ENCODE results near the gene SNCAIP. TPM values are rescaled to one million over a fixed set of nuclear protein-coding genes. Genes with fewer than 3 reads are reported as not detected.

Gene SNCAIP
- total RNA-seq, 2 donors from 2014 or later = 2.9 to 3.2 TPM

GRCh38 chr5:122412966-122413365 is 100.9 kb downstream of the SNCAIP start:
- ATAC-seq (no peak), DNase-seq (no peak)
- intact Hi-C loops (cut with DNase I) = loop anchor here (10.0 kb wide), 2 partner anchors 118 to 218 kb away; no protein-coding TSS in a partner anchor

- ATAC-seq (no peak), DNase-seq (no peak)
- intact Hi-C loops (cut with DNase I) = loop anchor here (2.0 to 10.0 kb wide), 3 partner anchors 119 to 221 kb away; no protein-coding TSS in a partner anchor
Observed at GRCh38 chr5:122413722-122414121, 101.7 kb downstream of the SNCAIP start.

- DNase-seq (peak; percentile 46), ATAC-seq (peak; percentile 93 to 97)
- intact Hi-C loops (cut with DNase I) = loop anchor here (2.0 to 10.0 kb wide), 3 partner anchors 120 to 222 kb away; no protein-coding TSS in a partner anchor
Observed at GRCh38 chr5:122415030-122415800, 103.2 kb downstream of the SNCAIP start.

- intact Hi-C loops (cut with DNase I) = loop anchor here (2.0 to 10.0 kb wide), 3 partner anchors 121 to 223 kb away; no protein-coding TSS in a partner anchor
- ATAC-seq (no peak), DNase-seq (no peak)
Observed at GRCh38 chr5:122415801-122416120, 103.7 kb downstream of the SNCAIP start.

- intact Hi-C loops (cut with DNase I) = loop anchor here (10.0 kb wide), 2 partner anchors 125 to 225 kb away; no protein-coding TSS in a partner anchor
- DNase-seq (no peak), ATAC-seq (no peak)
Observed at GRCh38 chr5:122419142-122419894, 107.3 kb downstream of the SNCAIP start.

GRCh38 chr5:122420091-122420490 is 108.1 kb downstream of the SNCAIP start:
- intact Hi-C loops (cut with DNase I) = no loop called here
- ATAC-seq = no peak
- DNase-seq = no peak

GRCh38 chr5:122420537-122421236 is 108.7 kb downstream of the SNCAIP start:
- DNase-seq (no peak), ATAC-seq (no peak)
- intact Hi-C loops (cut with DNase I) = no loop called here

GRCh38 chr5:122421374-122422079 is 109.5 kb downstream of the SNCAIP start:
- intact Hi-C loops (cut with DNase I) = no loop called here
- ATAC-seq = no peak

GRCh38 chr5:122423221-122423620 is 111.2 kb downstream of the SNCAIP start:
- ATAC-seq = no peak
- intact Hi-C loops (cut with DNase I) = no loop called here
- no peak for DNase-seq

More at GRCh38 chr5:122421374-122422079, 109.5 kb downstream of the SNCAIP start:
- no peak for DNase-seq

GRCh38 chr5:122424132-122424531 is 112.1 kb downstream of the SNCAIP start:
- no peak for ATAC-seq
- DNase-seq = no peak
- intact Hi-C loops (cut with DNase I) = no loop called here

GRCh38 chr5:122426301-122426700 is 114.3 kb downstream of the SNCAIP start:
- DNase-seq (no peak), ATAC-seq (no peak)
- intact Hi-C loops (cut with DNase I) = no loop called here

- intact Hi-C loops (cut with DNase I) = no loop called here
- ATAC-seq (no peak), DNase-seq (no peak)
Observed at GRCh38 chr5:122427621-122428020, 115.6 kb downstream of the SNCAIP start.

GRCh38 chr5:122429545-122430318 is 117.7 kb downstream of the SNCAIP start:
- intact Hi-C loops (cut with DNase I) = no loop called here
- ATAC-seq = no peak
- no peak for DNase-seq

GRCh38 chr5:122430319-122430586 is 118.2 kb downstream of the SNCAIP start:
- ATAC-seq (no peak), DNase-seq (no peak)
- intact Hi-C loops (cut with DNase I) = no loop called here

- intact Hi-C loops (cut with DNase I) = no loop called here
- no peak for ATAC-seq
- DNase-seq = no peak
Observed at GRCh38 chr5:122431298-122431697, 119.3 kb downstream of the SNCAIP start.

- intact Hi-C loops (cut with DNase I) = no loop called here
- ATAC-seq (no peak), DNase-seq (no peak)
Observed at GRCh38 chr5:122434205-122434970, 122.4 kb downstream of the SNCAIP start.

- intact Hi-C loops (cut with DNase I) = no loop called here
- no peak for ATAC-seq
- no peak for DNase-seq
Observed at GRCh38 chr5:122435234-122435633, 123.2 kb downstream of the SNCAIP start.

GRCh38 chr5:122435761-122436160 is 123.7 kb downstream of the SNCAIP start:
- ATAC-seq (no peak), DNase-seq (no peak)
- intact Hi-C loops (cut with DNase I) = no loop called here

Data from left cardiac atrium (tissue), 4 donors.